GM13977 (cell line): ENCODE data around the gene SRBD1.

Experiments used
- DNase-seq: peaks from one replicate; pipeline ENCODE4 v3.0.0; 2012; ENCODE audit warnings: low spot score
- in situ Hi-C: fragments of 300-500 bp; cut with MboI; formaldehyde crosslinking; loops from one replicate; pipeline ENCODE4 v1.12.0; 2022; ENCODE audit warnings: low sequenced_read_pairs, low pct_unique_long_range_greater_than_20kb, mixed read lengths, inconsistent platforms; ENCODE audit not compliant: unreplicated experiment
- TF ChIP-seq, protein P1 (sequence below): IDR thresholded peaks from 2 replicates; pipeline ENCODE4 v1.5.1; 2012; ENCODE audit warnings: mild to moderate bottlenecking, control low read depth; ENCODE audit not compliant: insufficient read depth; ENCODE audit errors: extremely low read depth, missing control alignments

SRBD1 gene

GRCh38 chr2:45415534-45416123, 195.4 kb downstream of the SRBD1 start:
- TF ChIP-seq, protein P1, sequence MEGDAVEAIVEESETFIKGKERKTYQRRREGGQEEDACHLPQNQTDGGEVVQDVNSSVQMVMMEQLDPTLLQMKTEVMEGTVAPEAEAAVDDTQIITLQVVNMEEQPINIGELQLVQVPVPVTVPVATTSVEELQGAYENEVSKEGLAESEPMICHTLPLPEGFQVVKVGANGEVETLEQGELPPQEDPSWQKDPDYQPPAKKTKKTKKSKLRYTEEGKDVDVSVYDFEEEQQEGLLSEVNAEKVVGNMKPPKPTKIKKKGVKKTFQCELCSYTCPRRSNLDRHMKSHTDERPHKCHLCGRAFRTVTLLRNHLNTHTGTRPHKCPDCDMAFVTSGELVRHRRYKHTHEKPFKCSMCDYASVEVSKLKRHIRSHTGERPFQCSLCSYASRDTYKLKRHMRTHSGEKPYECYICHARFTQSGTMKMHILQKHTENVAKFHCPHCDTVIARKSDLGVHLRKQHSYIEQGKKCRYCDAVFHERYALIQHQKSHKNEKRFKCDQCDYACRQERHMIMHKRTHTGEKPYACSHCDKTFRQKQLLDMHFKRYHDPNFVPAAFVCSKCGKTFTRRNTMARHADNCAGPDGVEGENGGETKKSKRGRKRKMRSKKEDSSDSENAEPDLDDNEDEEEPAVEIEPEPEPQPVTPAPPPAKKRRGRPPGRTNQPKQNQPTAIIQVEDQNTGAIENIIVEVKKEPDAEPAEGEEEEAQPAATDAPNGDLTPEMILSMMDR, result no peak
- in situ Hi-C loops, result no loop called here
- DNase-seq, result no peak

GRCh38 chr2:45412754-45413379, 198.2 kb downstream of the SRBD1 start:
- TF ChIP-seq, protein P1, result no peak
- no peak for DNase-seq
- in situ Hi-C loops, result no loop called here

DNA sequence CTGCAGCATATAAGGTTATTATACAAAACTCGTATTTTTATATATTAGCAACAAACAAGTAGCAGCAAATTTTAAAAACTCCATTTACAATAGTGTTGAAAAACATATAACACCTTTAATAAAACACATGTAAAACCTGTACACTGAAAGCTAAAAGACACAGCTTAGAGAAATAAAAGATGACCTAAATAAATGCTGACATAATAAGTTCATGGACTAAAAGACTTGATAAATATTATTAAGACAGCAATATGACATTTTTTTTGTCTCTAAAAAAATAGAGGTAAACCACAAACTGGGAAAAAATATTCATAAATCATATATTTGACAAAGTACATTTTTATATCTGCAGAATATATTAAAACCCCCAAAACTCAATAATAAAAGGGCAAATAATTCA, 201.4 kb downstream of the SRBD1 start:
- TF ChIP-seq, protein P1, result no peak
- DNase-seq, result no peak
- in situ Hi-C loops, result no loop called here

DNA sequence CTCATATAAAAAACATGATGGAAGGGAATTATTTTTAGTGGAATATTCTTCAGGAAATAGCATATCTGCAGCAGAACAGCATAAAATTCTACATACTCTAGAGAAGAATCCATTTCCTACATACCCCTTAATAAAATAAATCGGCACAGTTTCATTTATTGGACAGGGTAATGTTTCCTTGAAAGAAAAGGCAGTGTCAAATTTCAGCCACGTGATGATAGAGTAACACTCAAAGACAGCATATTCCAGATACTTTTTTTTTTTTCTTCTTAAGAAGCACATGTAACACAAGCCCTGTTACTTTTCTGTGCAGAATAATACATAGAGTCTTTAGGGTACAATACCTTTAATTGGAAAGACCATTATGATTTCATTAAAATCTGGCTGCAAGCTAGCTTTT, 204.4 kb downstream of the SRBD1 start:
- DNase-seq, result no peak
- in situ Hi-C loops, result no loop called here
- TF ChIP-seq, protein P1, result no peak

DNA sequence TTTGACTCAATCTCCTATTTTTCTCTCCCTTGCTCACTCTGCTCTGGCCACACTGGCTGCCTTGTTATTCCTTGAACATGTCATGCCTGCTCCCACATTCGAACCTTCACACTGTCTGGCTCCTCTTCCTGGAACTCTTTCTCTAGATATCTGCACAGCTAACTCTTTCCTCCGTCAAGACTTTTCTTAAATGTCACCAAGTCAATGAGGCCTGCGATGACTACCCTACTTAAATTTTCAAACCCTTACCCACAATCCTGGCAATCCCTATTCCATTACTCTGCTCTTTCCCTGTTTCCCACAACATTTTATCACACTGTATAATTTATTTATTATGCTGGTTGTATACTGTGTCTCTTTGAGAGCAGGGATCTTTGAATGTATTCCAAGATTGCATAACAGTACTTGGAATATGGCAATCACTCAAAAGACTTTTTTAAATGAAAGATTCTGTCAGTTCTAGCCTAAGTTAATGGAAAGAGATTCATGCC, 206.2 kb downstream of the SRBD1 start:
- DNase-seq, result no peak
- in situ Hi-C loops, result no loop called here
- TF ChIP-seq, protein P1, result no peak

DNA sequence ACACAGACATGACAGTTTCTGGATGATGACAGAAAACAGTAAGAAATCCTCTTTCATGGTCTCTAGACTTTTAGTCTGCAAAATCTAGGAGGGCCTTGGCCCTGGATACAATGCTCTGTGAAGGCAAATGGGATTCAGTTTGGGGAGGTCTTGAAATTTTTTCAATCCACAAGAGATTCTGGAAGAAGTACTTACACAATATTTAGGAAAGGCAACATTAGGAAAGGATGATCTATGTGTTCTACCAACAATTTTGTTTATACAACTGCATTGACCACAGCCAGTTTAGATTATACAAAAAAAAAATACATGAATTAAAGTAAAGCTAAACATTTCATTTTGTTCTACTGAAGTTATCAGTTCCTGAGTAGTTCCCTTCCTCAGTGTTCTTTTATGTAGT, 208.0 kb downstream of the SRBD1 start:
- TF ChIP-seq, protein P1, result no peak
- no peak for DNase-seq
- in situ Hi-C loops, result no loop called here
